GM21576 (cell line): ENCODE results near the gene KLF11.

Experiments
- ATAC-seq: cut with Tn5 transposase; IDR thresholded peaks from one replicate; pipeline ENCODE4 v1.9.1; 2021; ENCODE audit warnings: mild to moderate bottlenecking, moderate library complexity; ENCODE audit not compliant: unreplicated experiment

Gene KLF11

DNA sequence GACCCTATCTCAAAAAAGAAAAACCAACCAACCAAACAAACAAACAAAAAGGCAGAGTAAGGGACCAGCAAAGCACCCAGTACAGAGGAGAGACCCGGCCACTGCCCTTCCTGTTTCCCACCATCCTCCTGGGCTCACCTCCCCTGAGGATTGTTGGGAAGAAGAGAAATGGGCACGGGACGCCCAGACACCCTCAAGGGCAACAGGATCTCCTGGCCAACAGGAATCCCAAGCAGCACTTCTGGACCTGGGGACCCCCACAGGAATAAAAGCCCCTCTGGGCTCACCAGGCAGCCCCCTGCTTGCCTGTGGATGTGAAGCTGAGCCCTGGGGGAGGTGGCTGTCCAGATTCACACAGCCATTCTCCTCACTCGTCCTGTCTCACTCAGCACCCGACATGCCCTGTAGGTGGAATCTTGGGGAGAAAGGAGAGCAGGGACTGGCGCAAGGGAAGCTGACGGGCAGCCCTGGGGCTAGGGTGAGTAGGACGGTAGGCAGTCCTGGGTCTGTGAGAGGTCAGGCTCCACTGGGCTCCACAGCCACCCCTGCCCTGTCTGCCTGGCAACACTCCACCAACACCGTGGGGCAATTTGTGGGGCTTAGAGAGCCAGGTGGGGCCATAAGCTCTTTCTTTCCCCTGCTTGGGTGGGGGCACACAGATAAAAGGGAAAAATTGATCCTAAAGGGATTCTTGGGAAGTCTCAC is 18.0 kb downstream of the KLF11 start:
- ATAC-seq: no peak

- no peak for ATAC-seq
Observed at GRCh38 chr2:10062931-10063365, 19.6 kb downstream of the KLF11 start.

DNA sequence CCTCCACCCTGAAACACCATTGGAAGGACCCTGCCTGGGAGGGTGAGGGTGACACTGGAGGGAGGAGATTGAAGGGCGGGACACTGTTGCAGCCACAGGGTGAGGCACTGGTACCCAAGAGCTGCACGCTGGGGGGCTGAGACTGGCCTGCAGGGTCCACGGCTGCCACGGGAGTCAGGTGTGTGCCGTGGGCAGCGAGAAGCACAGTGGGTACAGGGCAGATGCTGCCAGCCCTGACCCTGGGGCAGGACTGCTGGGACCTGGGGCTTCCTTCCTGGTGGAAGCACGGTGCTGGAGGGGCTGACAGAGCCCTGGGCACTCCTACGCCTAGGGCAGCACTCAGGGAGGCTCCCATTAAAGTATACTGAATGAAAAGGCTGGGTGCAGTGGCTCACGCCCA is 20.2 kb downstream of the KLF11 start:
- ATAC-seq: no peak

- ATAC-seq: no peak
Observed at GRCh38 chr2:10064932-10065772, 21.8 kb downstream of the KLF11 start.

GRCh38 chr2:10065773-10066055 is 22.4 kb downstream of the KLF11 start:
- ATAC-seq: no peak

GRCh38 chr2:10067330-10067729 is 24.0 kb downstream of the KLF11 start:
- no peak for ATAC-seq

DNA sequence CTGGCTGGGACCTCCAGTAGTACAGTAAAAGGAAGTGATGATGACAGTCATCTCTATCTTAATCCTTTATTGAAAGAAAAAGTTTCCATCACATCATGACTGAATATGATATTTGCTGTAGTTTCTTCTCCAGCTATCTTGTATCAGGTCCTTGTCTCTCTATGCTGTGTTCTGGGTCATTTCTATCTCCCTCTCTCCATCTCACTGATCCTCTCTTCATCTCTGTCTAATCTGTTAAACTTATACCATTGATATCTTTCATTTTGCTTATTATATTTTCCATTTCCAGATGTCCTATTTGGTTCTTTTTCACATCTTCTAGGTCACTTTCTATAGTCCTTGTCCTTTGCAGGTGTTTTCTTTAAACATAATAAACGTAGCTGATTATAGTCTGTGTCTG is 24.5 kb downstream of the KLF11 start:
- no peak for ATAC-seq

- no peak for ATAC-seq
Observed at GRCh38 chr2:10071176-10071575, 27.8 kb downstream of the KLF11 start.

- ATAC-seq: no peak
Observed at GRCh38 chr2:10071595-10071994, 28.2 kb downstream of the KLF11 start.

DNA sequence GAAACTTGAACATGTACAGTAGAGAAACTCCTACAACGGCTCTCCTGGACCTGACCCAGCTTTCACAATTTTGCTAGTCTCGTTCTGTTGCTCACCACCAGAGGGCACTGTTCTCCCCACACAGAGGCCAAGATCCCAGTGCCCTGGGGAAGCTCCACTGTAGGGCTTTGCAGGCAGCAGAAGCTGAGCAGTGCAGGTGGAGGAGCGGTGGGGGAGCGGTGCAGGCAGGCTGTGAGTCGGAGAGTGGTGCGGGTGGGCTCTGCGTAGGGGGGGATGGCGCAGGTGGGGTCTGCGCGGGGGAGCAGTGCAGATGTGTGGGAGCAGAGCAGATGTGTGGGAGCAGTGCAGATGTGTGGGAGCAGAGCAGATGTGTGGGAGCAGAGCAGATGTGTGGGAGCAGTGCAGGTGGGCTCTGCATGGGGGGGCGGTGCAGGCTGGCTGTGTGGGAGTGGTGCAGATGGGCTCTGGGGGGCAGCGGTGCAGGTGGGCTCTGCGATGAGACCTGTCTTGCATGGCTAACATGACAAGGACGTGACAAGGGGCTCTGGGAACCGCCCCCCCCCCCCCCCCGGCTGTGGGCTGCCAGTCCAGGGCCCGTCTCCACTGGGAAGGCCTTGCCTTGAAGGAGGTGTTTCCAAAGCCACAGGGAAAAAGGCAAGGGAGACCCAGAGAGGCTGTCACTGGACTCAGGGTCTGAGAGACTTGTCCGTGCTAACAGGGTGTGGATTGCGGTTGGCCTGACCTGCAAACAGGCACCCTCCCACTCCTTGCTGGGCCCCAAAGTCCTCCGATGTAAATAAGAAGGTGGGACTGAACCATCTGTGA is 29.5 kb downstream of the KLF11 start:
- peak; percentile 73 for ATAC-seq

DNA sequence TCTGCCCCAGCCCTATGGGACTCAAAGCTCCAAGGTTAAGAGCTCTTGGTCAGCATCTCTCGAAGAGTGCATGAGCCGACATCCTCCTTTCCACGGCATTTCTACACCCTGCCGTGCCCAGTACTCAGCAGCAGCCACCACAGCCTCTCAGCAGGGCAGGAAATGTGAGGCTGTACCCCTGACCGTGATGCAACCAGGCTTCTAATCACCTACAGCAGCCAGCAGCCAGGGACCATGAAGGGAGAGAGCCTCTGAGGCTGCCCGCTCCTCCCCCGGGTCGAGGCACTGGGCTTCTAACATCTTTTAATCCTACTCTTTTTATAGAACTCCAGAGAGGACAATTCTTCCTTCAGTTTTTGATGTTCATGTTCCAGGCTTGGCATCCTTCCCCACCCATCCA is 30.4 kb downstream of the KLF11 start:
- no peak for ATAC-seq

DNA sequence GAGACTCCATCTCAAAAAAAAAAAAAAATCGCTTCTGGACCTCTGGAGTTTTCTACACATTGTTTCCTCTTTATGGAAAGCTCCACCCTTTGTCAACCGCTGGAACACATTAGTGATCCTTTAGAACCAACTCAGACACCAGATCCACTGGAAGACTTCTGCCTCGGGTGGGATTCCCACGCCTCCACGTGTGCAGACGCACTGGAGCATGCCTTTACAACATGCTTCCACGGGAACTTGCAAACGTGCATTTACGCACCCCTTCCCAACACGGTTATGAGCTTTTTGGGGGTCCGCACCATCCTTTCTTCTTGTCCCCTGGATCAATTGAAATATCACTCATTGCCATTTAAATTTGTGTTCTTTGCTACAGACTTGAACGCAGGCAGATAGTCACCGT is 31.8 kb downstream of the KLF11 start:
- ATAC-seq: no peak

GRCh38 chr2:10075571-10076209 is 32.3 kb downstream of the KLF11 start:
- ATAC-seq: no peak

DNA sequence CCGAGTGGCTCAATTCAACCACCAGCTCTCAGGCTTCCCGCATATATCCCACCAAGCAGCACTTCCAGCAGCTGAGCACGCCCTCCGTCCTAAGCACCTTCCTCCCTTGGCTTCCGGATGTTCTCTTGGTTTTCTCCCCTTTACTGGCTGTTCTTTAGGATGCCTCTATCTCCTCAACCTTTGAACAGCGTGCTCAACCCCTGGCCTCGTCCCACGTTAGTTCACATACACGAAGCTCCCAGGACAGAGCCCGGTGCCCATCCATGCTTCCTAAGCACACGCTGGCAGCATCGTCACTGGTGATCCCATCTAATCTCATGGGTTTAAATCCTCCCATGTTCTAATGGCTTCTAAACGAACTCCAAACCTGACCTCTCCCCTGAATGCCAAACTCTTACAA is 33.2 kb downstream of the KLF11 start:
- no peak for ATAC-seq

DNA sequence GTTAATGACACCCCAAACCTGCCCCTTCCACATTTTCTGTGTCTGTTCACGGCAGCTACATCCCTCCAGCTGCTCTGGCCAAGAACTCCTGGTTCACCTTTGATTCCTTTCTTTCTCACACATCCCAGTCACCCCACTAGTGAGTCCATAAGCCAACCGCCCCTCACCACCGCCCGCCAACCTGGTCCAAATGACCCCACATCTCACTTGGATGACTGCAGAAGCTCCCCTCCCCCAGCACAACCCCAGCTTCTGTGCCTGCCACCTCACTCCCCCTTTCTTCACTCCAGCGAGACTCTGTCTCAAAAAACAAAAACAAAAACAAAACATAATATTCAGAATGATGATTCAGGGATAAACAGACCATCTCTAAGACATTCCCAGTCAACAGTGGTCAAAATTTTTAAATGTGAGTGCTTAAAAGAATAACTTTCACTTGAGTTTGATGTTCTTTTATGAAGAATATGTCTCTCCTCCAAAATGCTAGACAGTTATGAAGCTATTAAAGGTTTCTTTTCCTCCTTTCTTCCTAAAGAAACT is 33.7 kb downstream of the KLF11 start:
- ATAC-seq: no peak

DNA sequence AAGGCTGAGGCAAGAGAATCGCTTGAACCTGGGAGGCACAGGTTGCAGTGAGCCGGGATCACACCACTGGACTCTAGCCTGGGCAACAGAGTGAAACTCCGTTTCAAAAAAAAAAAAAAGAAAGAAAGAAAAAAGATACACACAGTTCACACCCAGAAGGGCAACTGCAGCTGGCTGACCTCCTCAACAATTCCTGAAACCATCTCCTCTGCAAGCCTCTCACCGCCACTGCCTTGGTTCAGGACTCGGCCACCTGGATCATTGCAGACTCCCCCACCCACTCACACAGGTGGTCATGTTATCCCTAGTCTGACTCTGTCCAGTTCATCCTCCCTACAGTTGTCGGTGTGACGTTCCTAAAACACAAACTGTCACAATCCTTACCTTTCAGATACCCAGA is 34.7 kb downstream of the KLF11 start:
- ATAC-seq: no peak

DNA sequence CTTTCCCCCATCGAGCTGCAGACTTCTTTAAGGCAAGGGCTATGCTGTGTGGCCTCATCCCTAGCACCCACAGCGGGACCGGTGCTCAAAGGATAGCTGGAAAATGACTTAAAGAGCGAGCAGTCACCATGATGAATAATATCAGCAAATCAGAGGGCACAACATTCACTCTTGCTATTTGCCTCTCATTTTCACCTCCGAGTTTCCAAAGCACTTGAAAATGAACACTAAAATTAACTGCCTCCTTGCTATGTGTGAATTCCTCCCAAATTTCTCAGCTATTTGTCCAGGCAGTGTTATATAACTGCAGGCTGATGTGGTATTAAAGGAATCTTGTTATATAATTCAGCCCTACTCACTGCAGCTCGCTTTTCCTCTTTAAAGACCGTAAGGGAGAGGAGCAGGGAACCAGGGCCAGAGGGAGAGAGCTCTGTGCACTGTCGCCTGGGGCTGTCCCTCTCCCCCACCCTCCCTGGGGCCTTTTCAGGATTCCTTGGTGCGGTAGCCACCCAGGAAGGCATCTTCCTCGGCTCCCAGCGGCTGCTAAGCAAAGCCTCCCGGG is 35.4 kb downstream of the KLF11 start:
- no peak for ATAC-seq

DNA sequence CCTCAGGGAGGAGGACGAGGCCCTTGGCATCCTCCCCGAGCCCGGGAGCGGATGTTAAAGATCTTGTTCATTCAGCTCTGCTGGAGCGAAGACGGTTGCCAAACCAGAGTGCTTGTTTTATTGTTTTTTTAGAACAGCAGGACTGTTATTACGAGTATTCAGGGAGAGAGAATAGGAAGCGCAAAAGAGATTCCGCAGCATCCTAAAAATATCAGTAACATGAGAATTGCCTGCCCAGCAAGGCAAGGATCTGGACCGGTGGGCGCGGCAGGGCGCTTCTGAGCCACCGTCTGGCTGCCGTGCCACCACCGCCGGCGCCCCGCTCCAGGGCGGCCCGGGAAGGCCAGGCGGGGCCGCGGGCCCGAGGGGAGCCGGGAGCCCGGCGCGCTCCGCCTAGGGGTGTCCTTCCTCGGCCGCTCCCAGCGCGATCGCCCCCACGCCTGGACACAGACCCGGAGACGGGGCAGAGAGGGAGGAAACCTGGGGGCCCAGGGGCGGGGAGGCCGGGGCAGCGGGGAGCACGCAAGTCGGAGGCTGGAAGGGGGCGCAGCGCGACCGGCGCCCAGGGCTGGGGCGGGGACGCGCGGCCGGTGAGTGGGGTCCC is 36.0 kb downstream of the KLF11 start:
- no peak for ATAC-seq

- ATAC-seq: no peak
Observed at GRCh38 chr2:10079870-10080535, 36.7 kb downstream of the KLF11 start, which contains the start of gene CYS1. CYS1 (minus strand) TSS chr2:10080411; CDS start chr2:10080223, 188 bp downstream.
